HepG2 (cell line): Measurements from ENCODE around the gene TMEM217. TPM values are rescaled to one million over a fixed set of nuclear protein-coding genes. Genes with fewer than 3 reads are reported as not detected.

Experiments used
- BHLHE40 ChIP-seq: IDR thresholded peaks from 2 replicates; pipeline ENCODE4 v1.6.1; 2011; ENCODE audit warnings: low read length, improper control_type of control experiment
- FOSL2 ChIP-seq: sonication (generic); formaldehyde crosslinking; IDR thresholded peaks from 2 replicates; pipeline ENCODE4 v1.4.0; 2020; ENCODE audit warnings: missing genetic modification reagents
- HOXA5 ChIP-seq: sonication (generic); formaldehyde crosslinking; IDR thresholded peaks from 2 replicates; pipeline ENCODE4 v1.4.0; 2020; ENCODE audit warnings: missing genetic modification reagents
- JARID2 ChIP-seq: sonication (generic); formaldehyde crosslinking; IDR thresholded peaks from 2 replicates; pipeline ENCODE4 v1.8.1; 2023; ENCODE audit warnings: missing genetic modification reagents, inconsistent platforms; ENCODE audit not compliant: insufficient replicate concordance
- KLF12 ChIP-seq: sonication (generic); formaldehyde crosslinking; IDR thresholded peaks from 2 replicates; pipeline ENCODE4 v1.4.0; 2020; ENCODE audit warnings: missing genetic modification reagents, borderline replicate concordance
- MIXL1 ChIP-seq: IDR thresholded peaks from 2 replicates; pipeline ENCODE4 v1.6.1; 2016
- MLLT10 ChIP-seq: sonication (generic); formaldehyde crosslinking; IDR thresholded peaks from 2 replicates; pipeline ENCODE4 v1.4.0; 2020; ENCODE audit warnings: missing genetic modification reagents
- MZF1 ChIP-seq: sonication (generic); formaldehyde crosslinking; IDR thresholded peaks from 2 replicates; pipeline ENCODE4 v1.8.1; 2023; ENCODE audit warnings: mild to moderate bottlenecking, missing genetic modification reagents, borderline replicate concordance
- NR2F1 ChIP-seq, 2 experiments: fragments of 450-650 bp in 1 of 2; formaldehyde crosslinking in 1 of 2; IDR thresholded peaks; 2 replicates each; pipeline versions ENCODE4 v1.5.0 to v1.6.1; 2016 to 2020; ENCODE audit warnings: mild to moderate bottlenecking in 1 of 2, missing compliant biosample characterization in 1 of 2, missing genetic modification reagents in 1 of 2, moderate library complexity in 1 of 2
- PHF21A ChIP-seq: sonication (generic); formaldehyde crosslinking; IDR thresholded peaks from 2 replicates; pipeline ENCODE4 v1.5.0; 2020; ENCODE audit warnings: mild to moderate bottlenecking, missing genetic modification reagents
- RAD51 ChIP-seq: fragments of 450-650 bp; IDR thresholded peaks from 2 replicates; pipeline ENCODE4 v1.6.1; 2016; ENCODE audit warnings: borderline replicate concordance
- ZNF207 ChIP-seq: fragments of 450-650 bp; IDR thresholded peaks from 2 replicates; pipeline ENCODE4 v1.6.1; 2016; ENCODE audit warnings: antibody characterized with exemption, borderline replicate concordance
- ZNF350 ChIP-seq: sonication (generic); formaldehyde crosslinking; IDR thresholded peaks from 2 replicates; pipeline ENCODE4 v1.4.0; 2020; ENCODE audit warnings: mild to moderate bottlenecking, low read depth, missing genetic modification reagents, borderline replicate concordance
- ZNF460 ChIP-seq: sonication (generic); formaldehyde crosslinking; IDR thresholded peaks from 2 replicates; pipeline ENCODE4 v1.5.1; 2020; ENCODE audit warnings: missing genetic modification reagents, mild to moderate bottlenecking, borderline replicate concordance
- ZNF598 ChIP-seq: sonication (generic); formaldehyde crosslinking; IDR thresholded peaks from 2 replicates; pipeline ENCODE4 v1.5.1; 2020; ENCODE audit warnings: mild to moderate bottlenecking, missing genetic modification reagents, borderline replicate concordance
- ZNF768 ChIP-seq: sonication (generic); formaldehyde crosslinking; IDR thresholded peaks from 2 replicates; pipeline ENCODE4 v1.4.0; 2020; ENCODE audit warnings: missing genetic modification reagents
- polyA plus RNA-seq, 8 experiments: library from polyadenylated mRNA; depleted of rRNA in 3 of 8; stranded (reverse) in 7 of 8; unstranded in 1 of 8; fragments of >200 nt; fragmentation: Illumina TruSeq in 4 of 8; extraction: Trizol in 4 of 8; gene quantifications; 2 replicates each; pipeline versions ENCODE4 v1.2.1 to v1.2.3, GENCODE V29; 2011 to 2016; ENCODE audit warnings: low read depth in 4 of 8, missing spikeins in 1 of 8, mixed read lengths in 1 of 8; ENCODE audit not compliant: insufficient read depth in 1 of 8
- total RNA-seq, 5 experiments: library from RNA; depleted of rRNA; stranded (reverse); fragments of >200 nt; fragmentation: Illumina TruSeq; extraction: Trizol; gene quantifications; 2 replicates each; pipeline ENCODE4 v1.2.3, GENCODE V29; 2016; ENCODE audit warnings: low read depth in 1 of 5
- TF ChIP-seq, protein P1 (sequence below): sonication (generic); formaldehyde crosslinking; IDR thresholded peaks from 2 replicates; pipeline ENCODE4 v1.5.0; 2020; ENCODE audit warnings: missing genetic modification reagents
- TF ChIP-seq, protein P2 (sequence below): IDR thresholded peaks from 2 replicates; pipeline ENCODE4 v1.4.0; 2020; ENCODE audit warnings: mild to moderate bottlenecking, missing genetic modification reagents
- TF ChIP-seq, protein P3 (sequence below): sonication (generic); formaldehyde crosslinking; IDR thresholded peaks from 2 replicates; pipeline ENCODE4 v1.5.0; 2020; ENCODE audit warnings: missing genetic modification reagents
- TF ChIP-seq, protein P4 (sequence below): sonication (generic); formaldehyde crosslinking; IDR thresholded peaks from 2 replicates; pipeline ENCODE4 v1.5.0; 2020; ENCODE audit warnings: mild to moderate bottlenecking, missing genetic modification reagents
- TF ChIP-seq, protein P5 (sequence below): IDR thresholded peaks from 2 replicates; pipeline ENCODE4 v1.6.1; 2012; ENCODE audit warnings: inconsistent platforms
- TF ChIP-seq, protein P6 (sequence below): sonication (generic); formaldehyde crosslinking; IDR thresholded peaks from 2 replicates; pipeline ENCODE4 v1.4.0; 2020; ENCODE audit warnings: mild to moderate bottlenecking, missing genetic modification reagents

The TMEM217 gene
- total and polyA plus RNA-seq, 2 of the 13 experiments (the other 11 are each of a cell fraction or from before 2014, with no cell fraction given): 2.3 to 3.4 TPM

DNA sequence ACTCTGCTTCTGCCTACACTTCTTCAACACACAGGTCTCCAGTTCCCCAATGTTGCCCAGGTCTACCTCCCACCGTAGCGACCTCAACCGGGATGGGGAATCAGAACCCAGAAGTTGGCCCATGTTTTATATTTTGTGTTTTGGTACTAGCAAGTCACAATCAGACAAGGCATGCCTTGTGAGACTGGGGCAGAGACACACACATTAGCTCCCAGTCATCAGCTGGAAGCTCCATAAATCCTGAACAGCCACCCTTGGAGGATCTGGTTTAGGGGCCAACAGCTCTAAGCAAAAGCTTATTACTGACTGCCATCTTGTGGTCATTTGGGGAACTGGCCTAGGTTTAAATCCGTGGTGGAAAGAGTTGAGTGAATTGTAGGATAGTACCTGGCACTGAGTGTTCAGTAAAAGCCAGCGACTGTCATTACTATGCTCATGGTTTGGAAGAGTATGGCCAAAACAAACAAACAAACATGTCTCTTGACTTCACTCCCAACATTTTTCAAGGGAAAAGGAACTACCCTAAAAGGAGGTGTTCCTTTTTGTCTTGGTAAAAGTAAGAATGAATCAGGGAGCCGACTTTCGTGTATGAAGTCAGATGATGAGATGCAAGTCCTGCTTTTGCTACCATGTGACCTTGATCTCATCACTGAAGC lies 47.5 kb downstream of the TMEM217 start (continued):
- no peak for TF ChIP-seq ZNF207
- no peak for TF ChIP-seq JARID2 (CRISPR knock-in tag)
- TF ChIP-seq FOSL2 (CRISPR knock-in tag): peak; percentile 39
- TF ChIP-seq, protein P1, sequence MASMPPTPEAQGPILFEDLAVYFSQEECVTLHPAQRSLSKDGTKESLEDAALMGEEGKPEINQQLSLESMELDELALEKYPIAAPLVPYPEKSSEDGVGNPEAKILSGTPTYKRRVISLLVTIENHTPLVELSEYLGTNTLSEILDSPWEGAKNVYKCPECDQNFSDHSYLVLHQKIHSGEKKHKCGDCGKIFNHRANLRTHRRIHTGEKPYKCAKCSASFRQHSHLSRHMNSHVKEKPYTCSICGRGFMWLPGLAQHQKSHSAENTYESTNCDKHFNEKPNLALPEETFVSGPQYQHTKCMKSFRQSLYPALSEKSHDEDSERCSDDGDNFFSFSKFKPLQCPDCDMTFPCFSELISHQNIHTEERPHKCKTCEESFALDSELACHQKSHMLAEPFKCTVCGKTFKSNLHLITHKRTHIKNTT (CRISPR knock-in tag): no peak
- no peak for TF ChIP-seq MLLT10 (CRISPR knock-in tag)
- TF ChIP-seq ZNF598 (CRISPR knock-in tag): no peak
- TF ChIP-seq RAD51: no peak
- TF ChIP-seq ZNF350 (CRISPR knock-in tag): no peak
- TF ChIP-seq KLF12 (CRISPR knock-in tag): no peak
- TF ChIP-seq, protein P2, sequence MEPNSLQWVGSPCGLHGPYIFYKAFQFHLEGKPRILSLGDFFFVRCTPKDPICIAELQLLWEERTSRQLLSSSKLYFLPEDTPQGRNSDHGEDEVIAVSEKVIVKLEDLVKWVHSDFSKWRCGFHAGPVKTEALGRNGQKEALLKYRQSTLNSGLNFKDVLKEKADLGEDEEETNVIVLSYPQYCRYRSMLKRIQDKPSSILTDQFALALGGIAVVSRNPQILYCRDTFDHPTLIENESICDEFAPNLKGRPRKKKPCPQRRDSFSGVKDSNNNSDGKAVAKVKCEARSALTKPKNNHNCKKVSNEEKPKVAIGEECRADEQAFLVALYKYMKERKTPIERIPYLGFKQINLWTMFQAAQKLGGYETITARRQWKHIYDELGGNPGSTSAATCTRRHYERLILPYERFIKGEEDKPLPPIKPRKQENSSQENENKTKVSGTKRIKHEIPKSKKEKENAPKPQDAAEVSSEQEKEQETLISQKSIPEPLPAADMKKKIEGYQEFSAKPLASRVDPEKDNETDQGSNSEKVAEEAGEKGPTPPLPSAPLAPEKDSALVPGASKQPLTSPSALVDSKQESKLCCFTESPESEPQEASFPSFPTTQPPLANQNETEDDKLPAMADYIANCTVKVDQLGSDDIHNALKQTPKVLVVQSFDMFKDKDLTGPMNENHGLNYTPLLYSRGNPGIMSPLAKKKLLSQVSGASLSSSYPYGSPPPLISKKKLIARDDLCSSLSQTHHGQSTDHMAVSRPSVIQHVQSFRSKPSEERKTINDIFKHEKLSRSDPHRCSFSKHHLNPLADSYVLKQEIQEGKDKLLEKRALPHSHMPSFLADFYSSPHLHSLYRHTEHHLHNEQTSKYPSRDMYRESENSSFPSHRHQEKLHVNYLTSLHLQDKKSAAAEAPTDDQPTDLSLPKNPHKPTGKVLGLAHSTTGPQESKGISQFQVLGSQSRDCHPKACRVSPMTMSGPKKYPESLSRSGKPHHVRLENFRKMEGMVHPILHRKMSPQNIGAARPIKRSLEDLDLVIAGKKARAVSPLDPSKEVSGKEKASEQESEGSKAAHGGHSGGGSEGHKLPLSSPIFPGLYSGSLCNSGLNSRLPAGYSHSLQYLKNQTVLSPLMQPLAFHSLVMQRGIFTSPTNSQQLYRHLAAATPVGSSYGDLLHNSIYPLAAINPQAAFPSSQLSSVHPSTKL (CRISPR knock-in tag): no peak
- no peak for TF ChIP-seq ZNF768
- TF ChIP-seq MZF1 (CRISPR knock-in tag): no peak
- TF ChIP-seq PHF21A (CRISPR knock-in tag): 0 out of 2 replicates have a peak, but pooled peaks have one; percentile 42
- TF ChIP-seq HOXA5 (CRISPR knock-in tag): no peak
- TF ChIP-seq, protein P3, sequence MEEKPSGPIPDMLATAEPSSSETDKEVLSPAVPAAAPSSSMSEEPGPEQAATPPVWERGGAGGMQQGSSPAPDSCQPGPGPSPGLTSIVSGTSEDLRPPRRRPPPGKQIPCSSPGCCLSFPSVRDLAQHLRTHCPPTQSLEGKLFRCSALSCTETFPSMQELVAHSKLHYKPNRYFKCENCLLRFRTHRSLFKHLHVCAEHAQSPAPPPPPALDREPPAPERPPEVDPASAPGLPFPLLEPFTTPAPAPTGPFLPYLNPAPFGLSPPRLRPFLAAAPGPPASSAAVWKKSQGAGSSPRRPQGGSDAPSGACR (CRISPR knock-in tag): no peak
- TF ChIP-seq, protein P4, sequence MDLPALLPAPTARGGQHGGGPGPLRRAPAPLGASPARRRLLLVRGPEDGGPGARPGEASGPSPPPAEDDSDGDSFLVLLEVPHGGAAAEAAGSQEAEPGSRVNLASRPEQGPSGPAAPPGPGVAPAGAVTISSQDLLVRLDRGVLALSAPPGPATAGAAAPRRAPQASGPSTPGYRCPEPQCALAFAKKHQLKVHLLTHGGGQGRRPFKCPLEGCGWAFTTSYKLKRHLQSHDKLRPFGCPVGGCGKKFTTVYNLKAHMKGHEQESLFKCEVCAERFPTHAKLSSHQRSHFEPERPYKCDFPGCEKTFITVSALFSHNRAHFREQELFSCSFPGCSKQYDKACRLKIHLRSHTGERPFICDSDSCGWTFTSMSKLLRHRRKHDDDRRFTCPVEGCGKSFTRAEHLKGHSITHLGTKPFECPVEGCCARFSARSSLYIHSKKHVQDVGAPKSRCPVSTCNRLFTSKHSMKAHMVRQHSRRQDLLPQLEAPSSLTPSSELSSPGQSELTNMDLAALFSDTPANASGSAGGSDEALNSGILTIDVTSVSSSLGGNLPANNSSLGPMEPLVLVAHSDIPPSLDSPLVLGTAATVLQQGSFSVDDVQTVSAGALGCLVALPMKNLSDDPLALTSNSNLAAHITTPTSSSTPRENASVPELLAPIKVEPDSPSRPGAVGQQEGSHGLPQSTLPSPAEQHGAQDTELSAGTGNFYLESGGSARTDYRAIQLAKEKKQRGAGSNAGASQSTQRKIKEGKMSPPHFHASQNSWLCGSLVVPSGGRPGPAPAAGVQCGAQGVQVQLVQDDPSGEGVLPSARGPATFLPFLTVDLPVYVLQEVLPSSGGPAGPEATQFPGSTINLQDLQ (CRISPR knock-in tag): no peak
- TF ChIP-seq, protein P5, sequence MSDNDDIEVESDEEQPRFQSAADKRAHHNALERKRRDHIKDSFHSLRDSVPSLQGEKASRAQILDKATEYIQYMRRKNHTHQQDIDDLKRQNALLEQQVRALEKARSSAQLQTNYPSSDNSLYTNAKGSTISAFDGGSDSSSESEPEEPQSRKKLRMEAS: no peak
- TF ChIP-seq ZNF460 (CRISPR knock-in tag): no peak
- peak; percentile 17; the same call in 1 of the 2 replicates for TF ChIP-seq BHLHE40
- TF ChIP-seq NR2F1 (CRISPR knock-in tag; IDR thresholded peaks at IDR 0.05): no peak
- TF ChIP-seq, protein P6, sequence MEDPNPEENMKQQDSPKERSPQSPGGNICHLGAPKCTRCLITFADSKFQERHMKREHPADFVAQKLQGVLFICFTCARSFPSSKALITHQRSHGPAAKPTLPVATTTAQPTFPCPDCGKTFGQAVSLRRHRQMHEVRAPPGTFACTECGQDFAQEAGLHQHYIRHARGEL (CRISPR knock-in tag): no peak
- no peak; the same call in 1 of the 2 replicates for TF ChIP-seq MIXL1
